HepG2 (cell line): ENCODE measurements around the gene REM2. TPM values are rescaled to one million over a fixed set of nuclear protein-coding genes. Genes with fewer than 3 reads are reported as not detected.

ENCODE experiments used
- ATAC-seq: fragments of 200-7000 bp; cut with Tn5 transposase; 3 replicates; pipeline ENCODE4 v1.9.1; 2020; ENCODE audit warnings: mild to moderate bottlenecking, moderate library complexity
- BruUV-seq: library from RNA; stranded (reverse); fragments of 400-500 nt; replicated peaks from 2 replicates; lab custom pipeline; 2021; lab: Mats Ljungman, UMichigan
- CTCF ChIA-PET: fragments of 300-600 bp; formaldehyde crosslinking; extraction: SDS; loops from one replicate; lab custom pipeline; 2021; ENCODE audit warnings: low total read pairs, inconsistent platforms, low intra/inter-chr PET ratio; lab: Yijun Ruan, JAX
- POLR2A ChIA-PET: fragments of 350-600 bp; sonication (Branson Sonifier 250); formaldehyde crosslinking; loops from one replicate; lab custom pipeline; 2020; ENCODE audit warnings: antibody characterized with exemption, inconsistent platforms; lab: Yijun Ruan, JAX
- DNase-seq: peaks from one replicate; pipeline ENCODE4 v3.0.0-alpha.2; 2015; ENCODE audit warnings: low spot score
- FAIRE-seq: peaks from 3 replicates; lab custom pipeline; 2011; peaks lifted over from hg19 to GRCh38; lab: Jason Lieb, UNC
- H2AFZ ChIP-seq: one replicate; pipeline ENCODE4 v1.6.1; 2011; ENCODE audit warnings: low read length, inconsistent platforms
- H3K27ac ChIP-seq: fragments of 300-600 bp; 3 replicates; pipeline ENCODE4 v1.8.0; 2011; ENCODE audit warnings: mixed run types, mild to moderate bottlenecking, mixed read lengths, low read length, inconsistent platforms; ENCODE audit not compliant: insufficient read depth; ENCODE audit errors: extremely low read length
- H3K27me3 ChIP-seq, 2 experiments: fragments of 200-600 bp in 1 of 2; 2 replicates in 1 of 2; 3 replicates in 1 of 2; pipeline versions ENCODE4 v1.6.0 to v1.8.0; 2011; ENCODE audit warnings: low read length in 2 of 2, mild to moderate bottlenecking in 2 of 2, moderate library complexity in 2 of 2, inconsistent platforms in 1 of 2; ENCODE audit not compliant: insufficient read depth in 2 of 2, control insufficient read depth in 1 of 2
- H3K36me3 ChIP-seq, 2 experiments: fragments of 200-600 bp in 1 of 2; replicated peaks in 1 of 2; 2 replicates in 1 of 2; 3 replicates in 1 of 2; pipeline versions ENCODE4 v1.5.1 to v1.8.0; 2011; ENCODE audit warnings: low read length in 2 of 2, inconsistent platforms in 1 of 2; ENCODE audit not compliant: insufficient read depth in 2 of 2, control insufficient read depth in 1 of 2
- H3K4me1 ChIP-seq: 2 replicates; pipeline ENCODE4 v1.5.1; 2012; ENCODE audit warnings: low read length, inconsistent platforms; ENCODE audit not compliant: insufficient read depth
- H3K4me2 ChIP-seq: 2 replicates; pipeline ENCODE4 v1.6.0; 2011; ENCODE audit warnings: low read depth, low read length, inconsistent platforms
- H3K4me3 ChIP-seq, 3 experiments: fragments of 200-600 bp in 1 of 3; sonication (generic), shearing (Covaris generic) in 1 of 3; replicated peaks in 1 of 3; 2 replicates each; pipeline ENCODE4 v1.5.1; 2011 to 2016; ENCODE audit warnings: low read length in 3 of 3, inconsistent platforms in 2 of 3, low read depth in 2 of 3, mild to moderate bottlenecking in 2 of 3, control low read depth in 1 of 3, mixed read lengths in 1 of 3; ENCODE audit not compliant: insufficient read depth in 1 of 3
- H3K79me2 ChIP-seq: one replicate; pipeline ENCODE4 v1.6.1; 2011; ENCODE audit warnings: low read length, inconsistent platforms; ENCODE audit not compliant: insufficient read depth
- H3K9ac ChIP-seq: 2 replicates; pipeline ENCODE4 v1.6.0; 2011; ENCODE audit warnings: mild to moderate bottlenecking, low read depth, low read length, inconsistent platforms; ENCODE audit not compliant: insufficient read depth
- H3K9me3 ChIP-seq: 2 replicates; pipeline ENCODE4 v1.5.1; 2012; ENCODE audit warnings: mild to moderate bottlenecking, low read length
- H4K20me1 ChIP-seq: 2 replicates; pipeline ENCODE4 v1.6.0; 2011; ENCODE audit warnings: inconsistent platforms, mild to moderate bottlenecking, low read length, moderate library complexity; ENCODE audit not compliant: insufficient read depth
- RBFOX2 ChIP-seq: fragments of 200-400 bp; formaldehyde crosslinking; IDR thresholded peaks from 2 replicates; pipeline ENCODE4 v1.6.1; 2017; ENCODE audit warnings: low read depth, mild to moderate bottlenecking, low read length
- U2AF2 ChIP-seq: fragments of 200-400 bp; formaldehyde crosslinking; IDR thresholded peaks from 2 replicates; pipeline ENCODE4 v1.6.1; 2017; ENCODE audit warnings: low read depth, mild to moderate bottlenecking, low read length
- WGBS: methylation state at CpG from one replicate; pipeline ENCODE4 v1.1.6; 2017; ENCODE audit warnings: low lambda C conversion rate; 5-methylcytosine and 5-hydroxymethylcytosine counted together
- in situ Hi-C: cut with HindIII; loops from 2 replicates; pipeline ENCODE4 v1.10.0; 2017; ENCODE audit warnings: low pct_unique_long_range_greater_than_20kb; ENCODE audit not compliant: extremely low pct_ligation_motif_present
- intact Hi-C: fragments of 100-400 bp; cut with micrococcal nuclease; formaldehyde crosslinking; loops from one replicate; pipeline ENCODE4 v1.10.0; 2022; ENCODE audit not compliant: unreplicated experiment
- polyA plus RNA-seq, 8 experiments: library from polyadenylated mRNA; depleted of rRNA in 3 of 8; stranded (reverse) in 7 of 8; unstranded in 1 of 8; fragments of >200 nt; fragmentation: Illumina TruSeq in 4 of 8; extraction: Trizol in 4 of 8; gene quantifications; 2 replicates each; pipeline versions ENCODE4 v1.2.1 to v1.2.3, GENCODE V29; 2011 to 2016; ENCODE audit warnings: low read depth in 4 of 8, missing spikeins in 1 of 8, mixed read lengths in 1 of 8; ENCODE audit not compliant: insufficient read depth in 1 of 8
- total RNA-seq, 5 experiments: library from RNA; depleted of rRNA; stranded (reverse); fragments of >200 nt; fragmentation: Illumina TruSeq; extraction: Trizol; gene quantifications; 2 replicates each; pipeline ENCODE4 v1.2.3, GENCODE V29; 2016; ENCODE audit warnings: low read depth in 1 of 5
- TF ChIP-seq, protein P1 (sequence below): sonication (generic); formaldehyde crosslinking; IDR thresholded peaks from 2 replicates; pipeline ENCODE4 v1.4.0; 2020; ENCODE audit warnings: mild to moderate bottlenecking, missing genetic modification reagents
- TF ChIP-seq, protein P2 (sequence below): sonication (generic); formaldehyde crosslinking; IDR thresholded peaks from 2 replicates; pipeline ENCODE4 v1.4.0; 2020; ENCODE audit warnings: mild to moderate bottlenecking, low read depth, missing genetic modification reagents
- TF ChIP-seq, protein P3 (sequence below): sonication (generic); formaldehyde crosslinking; IDR thresholded peaks from 2 replicates; pipeline ENCODE4 v1.8.1; 2023; ENCODE audit warnings: mild to moderate bottlenecking, missing genetic modification reagents
- TF ChIP-seq, protein P4 (sequence below): sonication (generic); formaldehyde crosslinking; IDR thresholded peaks from 2 replicates; pipeline ENCODE4 v1.4.0; 2020; ENCODE audit warnings: missing genetic modification reagents

Gene REM2
- total and polyA plus RNA-seq, 2 of the 13 experiments (the other 11 are each of a cell fraction or from before 2014, with no cell fraction given): 0.20 TPM; not detected in 1

DNA sequence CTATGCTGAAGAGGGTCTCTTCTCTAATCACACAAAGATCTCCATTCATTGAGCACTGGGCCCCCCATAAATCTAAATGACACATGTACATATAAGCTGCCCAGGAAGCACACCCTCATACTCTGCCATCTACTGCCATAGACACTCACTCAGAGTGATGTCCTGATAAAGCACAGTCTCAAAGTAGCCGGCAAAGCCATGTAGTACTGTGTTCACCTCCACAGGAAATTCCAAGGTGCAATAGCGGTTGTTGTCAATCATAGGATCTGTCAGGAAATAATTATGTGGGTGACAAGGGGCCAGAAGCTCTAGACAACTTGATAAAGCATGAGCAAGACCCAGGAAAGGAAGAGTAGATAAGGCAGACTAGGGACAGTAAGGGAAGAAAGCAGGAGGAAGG, 39.3 kb downstream of the REM2 start:
- DNase-seq: no peak
- H2AFZ ChIP-seq: no peak overlapping the region
- no peak overlapping the region for H3K4me3 ChIP-seq
- H3K27ac ChIP-seq: no peak overlapping the region
- H3K4me1 ChIP-seq: peaks cover 16% of the 10 kb centered on the region
- H3K9ac ChIP-seq: no peak overlapping the region
- in situ Hi-C loops: no loop called here
- H3K4me2 ChIP-seq: no peak overlapping the region
- peaks cover 4% of the 10 kb centered on the region for H3K79me2 ChIP-seq
- intact Hi-C loops: no loop called here
- H3K27me3 ChIP-seq: no peaks in the 10 kb centered on the region
- ChIA-PET POLR2A (no interaction called here), CTCF (no interaction called here)
- TF ChIP-seq U2AF2: no peak
- TF ChIP-seq RBFOX2: peak; percentile 17; the same call in 1 of the 2 replicates
- FAIRE-seq: no peak
- no TSS peak for BruUV-seq
- H4K20me1 ChIP-seq: no peaks in the 10 kb centered on the region
- no peaks in the 10 kb centered on the region for H3K9me3 ChIP-seq
- WGBS: 98% methylated on average over 2 of the region's 2 CpGs
- ATAC-seq: no peak
- peaks cover 61 to 83% of the 10 kb centered on the region in 2 experiments for H3K36me3 ChIP-seq

DNA sequence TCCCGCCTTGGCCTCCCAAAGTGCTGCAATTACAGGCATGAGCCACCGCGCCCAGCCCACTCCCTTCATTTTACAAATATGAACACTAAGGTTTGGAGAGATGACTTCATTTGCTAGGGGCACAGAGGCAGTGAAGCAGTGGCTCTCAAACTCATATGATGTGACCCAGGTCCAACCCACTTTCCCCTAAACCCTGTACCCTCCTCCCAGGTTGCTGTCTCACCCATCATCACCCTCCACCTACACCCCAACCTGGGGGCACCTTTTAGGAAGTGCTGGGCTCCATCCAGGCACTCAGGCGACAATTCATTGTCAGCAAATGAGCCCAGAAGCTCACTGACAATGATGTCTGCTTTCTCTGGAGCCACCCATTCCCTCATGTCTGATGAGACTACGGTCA, 40.7 kb downstream of the REM2 start:
- H3K9ac ChIP-seq: no peak overlapping the region
- no peak overlapping the region for H3K27ac ChIP-seq
- FAIRE-seq: no peak
- no peaks in the 10 kb centered on the region for H3K9me3 ChIP-seq
- intact Hi-C loops: no loop called here
- peaks cover 17% of the 10 kb centered on the region for H3K79me2 ChIP-seq
- in situ Hi-C loops: no loop called here
- no peak overlapping the region for H2AFZ ChIP-seq
- BruUV-seq: no TSS peak
- over 99% methylated on average over 5 of the region's 5 CpGs for WGBS
- no peak overlapping the region for H3K4me3 ChIP-seq
- H3K4me2 ChIP-seq: no peak overlapping the region
- ChIA-PET CTCF (no interaction called here), POLR2A (interaction anchor here (1.2 kb wide), 1 partner anchor 33 kb away, joined by 4 read pairs; the partner anchor contains the start of gene HAUS4)
- H4K20me1 ChIP-seq: no peaks in the 10 kb centered on the region
- ATAC-seq: no peak
- peaks cover 62 to 82% of the 10 kb centered on the region in 2 experiments for H3K36me3 ChIP-seq
- peaks cover 22% of the 10 kb centered on the region for H3K4me1 ChIP-seq
- no peaks in the 10 kb centered on the region; a peak in 1 of 5 replicates for H3K27me3 ChIP-seq
- DNase-seq: no peak
- TF ChIP-seq, protein P1, sequence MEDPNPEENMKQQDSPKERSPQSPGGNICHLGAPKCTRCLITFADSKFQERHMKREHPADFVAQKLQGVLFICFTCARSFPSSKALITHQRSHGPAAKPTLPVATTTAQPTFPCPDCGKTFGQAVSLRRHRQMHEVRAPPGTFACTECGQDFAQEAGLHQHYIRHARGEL: 0 out of 2 replicates have a peak, but pooled peaks have one; percentile 53
- TF ChIP-seq, protein P2, sequence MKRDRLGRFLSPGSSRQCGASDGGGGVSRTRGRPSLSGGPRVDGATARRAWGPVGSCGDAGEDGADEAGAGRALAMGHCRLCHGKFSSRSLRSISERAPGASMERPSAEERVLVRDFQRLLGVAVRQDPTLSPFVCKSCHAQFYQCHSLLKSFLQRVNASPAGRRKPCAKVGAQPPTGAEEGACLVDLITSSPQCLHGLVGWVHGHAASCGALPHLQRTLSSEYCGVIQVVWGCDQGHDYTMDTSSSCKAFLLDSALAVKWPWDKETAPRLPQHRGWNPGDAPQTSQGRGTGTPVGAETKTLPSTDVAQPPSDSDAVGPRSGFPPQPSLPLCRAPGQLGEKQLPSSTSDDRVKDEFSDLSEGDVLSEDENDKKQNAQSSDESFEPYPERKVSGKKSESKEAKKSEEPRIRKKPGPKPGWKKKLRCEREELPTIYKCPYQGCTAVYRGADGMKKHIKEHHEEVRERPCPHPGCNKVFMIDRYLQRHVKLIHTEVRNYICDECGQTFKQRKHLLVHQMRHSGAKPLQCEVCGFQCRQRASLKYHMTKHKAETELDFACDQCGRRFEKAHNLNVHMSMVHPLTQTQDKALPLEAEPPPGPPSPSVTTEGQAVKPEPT: no peak
- TF ChIP-seq, protein P3, sequence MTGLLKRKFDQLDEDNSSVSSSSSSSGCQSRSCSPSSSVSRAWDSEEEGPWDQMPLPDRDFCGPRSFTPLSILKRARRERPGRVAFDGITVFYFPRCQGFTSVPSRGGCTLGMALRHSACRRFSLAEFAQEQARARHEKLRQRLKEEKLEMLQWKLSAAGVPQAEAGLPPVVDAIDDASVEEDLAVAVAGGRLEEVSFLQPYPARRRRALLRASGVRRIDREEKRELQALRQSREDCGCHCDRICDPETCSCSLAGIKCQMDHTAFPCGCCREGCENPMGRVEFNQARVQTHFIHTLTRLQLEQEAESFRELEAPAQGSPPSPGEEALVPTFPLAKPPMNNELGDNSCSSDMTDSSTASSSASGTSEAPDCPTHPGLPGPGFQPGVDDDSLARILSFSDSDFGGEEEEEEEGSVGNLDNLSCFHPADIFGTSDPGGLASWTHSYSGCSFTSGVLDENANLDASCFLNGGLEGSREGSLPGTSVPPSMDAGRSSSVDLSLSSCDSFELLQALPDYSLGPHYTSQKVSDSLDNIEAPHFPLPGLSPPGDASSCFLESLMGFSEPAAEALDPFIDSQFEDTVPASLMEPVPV (CRISPR knock-in tag): no peak
- TF ChIP-seq, protein P4, sequence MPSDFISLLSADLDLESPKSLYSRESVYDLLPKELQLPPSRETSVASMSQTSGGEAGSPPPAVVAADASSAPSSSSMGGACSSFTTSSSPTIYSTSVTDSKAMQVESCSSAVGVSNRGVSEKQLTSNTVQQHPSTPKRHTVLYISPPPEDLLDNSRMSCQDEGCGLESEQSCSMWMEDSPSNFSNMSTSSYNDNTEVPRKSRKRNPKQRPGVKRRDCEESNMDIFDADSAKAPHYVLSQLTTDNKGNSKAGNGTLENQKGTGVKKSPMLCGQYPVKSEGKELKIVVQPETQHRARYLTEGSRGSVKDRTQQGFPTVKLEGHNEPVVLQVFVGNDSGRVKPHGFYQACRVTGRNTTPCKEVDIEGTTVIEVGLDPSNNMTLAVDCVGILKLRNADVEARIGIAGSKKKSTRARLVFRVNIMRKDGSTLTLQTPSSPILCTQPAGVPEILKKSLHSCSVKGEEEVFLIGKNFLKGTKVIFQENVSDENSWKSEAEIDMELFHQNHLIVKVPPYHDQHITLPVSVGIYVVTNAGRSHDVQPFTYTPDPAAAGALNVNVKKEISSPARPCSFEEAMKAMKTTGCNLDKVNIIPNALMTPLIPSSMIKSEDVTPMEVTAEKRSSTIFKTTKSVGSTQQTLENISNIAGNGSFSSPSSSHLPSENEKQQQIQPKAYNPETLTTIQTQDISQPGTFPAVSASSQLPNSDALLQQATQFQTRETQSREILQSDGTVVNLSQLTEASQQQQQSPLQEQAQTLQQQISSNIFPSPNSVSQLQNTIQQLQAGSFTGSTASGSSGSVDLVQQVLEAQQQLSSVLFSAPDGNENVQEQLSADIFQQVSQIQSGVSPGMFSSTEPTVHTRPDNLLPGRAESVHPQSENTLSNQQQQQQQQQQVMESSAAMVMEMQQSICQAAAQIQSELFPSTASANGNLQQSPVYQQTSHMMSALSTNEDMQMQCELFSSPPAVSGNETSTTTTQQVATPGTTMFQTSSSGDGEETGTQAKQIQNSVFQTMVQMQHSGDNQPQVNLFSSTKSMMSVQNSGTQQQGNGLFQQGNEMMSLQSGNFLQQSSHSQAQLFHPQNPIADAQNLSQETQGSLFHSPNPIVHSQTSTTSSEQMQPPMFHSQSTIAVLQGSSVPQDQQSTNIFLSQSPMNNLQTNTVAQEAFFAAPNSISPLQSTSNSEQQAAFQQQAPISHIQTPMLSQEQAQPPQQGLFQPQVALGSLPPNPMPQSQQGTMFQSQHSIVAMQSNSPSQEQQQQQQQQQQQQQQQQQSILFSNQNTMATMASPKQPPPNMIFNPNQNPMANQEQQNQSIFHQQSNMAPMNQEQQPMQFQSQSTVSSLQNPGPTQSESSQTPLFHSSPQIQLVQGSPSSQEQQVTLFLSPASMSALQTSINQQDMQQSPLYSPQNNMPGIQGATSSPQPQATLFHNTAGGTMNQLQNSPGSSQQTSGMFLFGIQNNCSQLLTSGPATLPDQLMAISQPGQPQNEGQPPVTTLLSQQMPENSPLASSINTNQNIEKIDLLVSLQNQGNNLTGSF (CRISPR knock-in tag): peak; percentile 40; the same call in 1 of the 2 replicates
